GM12878 (cell line): ENCODE data around the gene TTC33. TPM values are rescaled to one million over a fixed set of nuclear protein-coding genes. Genes with fewer than 3 reads are reported as not detected.

ENCODE experiments used
- ATAC-seq: fragments of 200-7000 bp; cut with Tn5 transposase; 3 replicates; pipeline ENCODE4 v1.9.1; 2020; ENCODE audit warnings: mild to moderate bottlenecking, moderate library complexity
- BruUV-seq: library from RNA; stranded (reverse); fragments of 400-500 nt; replicated peaks from 2 replicates; lab custom pipeline; 2021; lab: Mats Ljungman, UMichigan
- CTCF ChIA-PET: fragments of 300-600 bp; sonication (Branson Sonifier 250); formaldehyde crosslinking; extraction: SDS; loops from one replicate; lab custom pipeline; 2021; ENCODE audit warnings: inconsistent platforms; lab: Yijun Ruan, JAX
- POLR2A ChIA-PET: fragments of 350-600 bp; formaldehyde crosslinking; extraction: SDS; loops from one replicate; lab custom pipeline; 2021; ENCODE audit warnings: inconsistent platforms; lab: Charles Lee
- RAD21 ChIA-PET: fragments of 300-600 bp; sonication (Branson Sonifier 250); formaldehyde crosslinking; loops from one replicate; lab custom pipeline; 2023; ENCODE audit warnings: antibody characterized with exemption; ENCODE audit not compliant: unreplicated experiment; lab: Charles Lee
- SMC1A ChIA-PET: fragments of 300-600 bp; sonication (Branson Sonifier 250); formaldehyde crosslinking; loops from one replicate; lab custom pipeline; 2023; ENCODE audit not compliant: unreplicated experiment, uncharacterized antibody; lab: Charles Lee
- DNase-seq: peaks from one replicate; pipeline ENCODE4 v3.0.0-alpha.2; 2011; ENCODE audit warnings: low read depth, low spot score
- FAIRE-seq: peaks from 3 replicates; lab custom pipeline; 2011; peaks lifted over from hg19 to GRCh38; lab: Jason Lieb, UNC
- H2AFZ ChIP-seq: 2 replicates; pipeline ENCODE4 v1.6.0; 2011; ENCODE audit warnings: low read depth, low read length, control low read depth; ENCODE audit not compliant: control insufficient read depth
- H3K27ac ChIP-seq: 2 replicates; pipeline ENCODE4 v1.5.1; 2011; ENCODE audit warnings: control low read depth; ENCODE audit not compliant: control insufficient read depth, insufficient read depth
- H3K27me3 ChIP-seq, 2 experiments: replicated peaks in 1 of 2; 2 replicates each; pipeline versions ENCODE4 v1.6.0 to v1.6.1; 2011; ENCODE audit warnings: low read length in 1 of 2; ENCODE audit not compliant: control insufficient read depth in 2 of 2, insufficient read depth in 2 of 2
- H3K36me3 ChIP-seq, 2 experiments: 2 replicates each; pipeline ENCODE4 v1.5.1; 2011; ENCODE audit warnings: low read length in 1 of 2; ENCODE audit not compliant: control insufficient read depth in 2 of 2, insufficient read depth in 2 of 2
- H3K4me1 ChIP-seq: 2 replicates; pipeline ENCODE4 v1.6.1; 2011; ENCODE audit warnings: mild to moderate bottlenecking, low read length, moderate library complexity, mixed read lengths; ENCODE audit not compliant: control insufficient read depth, insufficient read depth
- H3K4me2 ChIP-seq: 2 replicates; pipeline ENCODE4 v1.6.0; 2011; ENCODE audit warnings: control low read depth; ENCODE audit not compliant: control insufficient read depth, insufficient read depth
- H3K4me3 ChIP-seq: fragments of 200-600 bp; sonication (generic); 2 replicates; pipeline ENCODE4 v1.5.1; 2016
- H3K79me2 ChIP-seq: 2 replicates; pipeline ENCODE4 v1.6.0; 2011; ENCODE audit warnings: low read length; ENCODE audit not compliant: control insufficient read depth, insufficient read depth
- H3K9ac ChIP-seq: 2 replicates; pipeline ENCODE4 v1.8.0; 2011; ENCODE audit warnings: low read length, control low read depth, mixed read lengths; ENCODE audit not compliant: control insufficient read depth, insufficient read depth
- H3K9me3 ChIP-seq: replicated peaks from 3 replicates; pipeline ENCODE4 v1.5.1; 2011; ENCODE audit warnings: mild to moderate bottlenecking, low read length; ENCODE audit not compliant: control insufficient read depth, insufficient read depth
- H4K20me1 ChIP-seq: 2 replicates; pipeline ENCODE4 v1.6.0; 2011; ENCODE audit not compliant: control insufficient read depth, insufficient read depth
- CHD2 ChIP-seq: IDR thresholded peaks from 2 replicates; pipeline ENCODE4 v1.6.1; 2011; ENCODE audit warnings: low read depth, low read length, improper control_type of control experiment, borderline replicate concordance
- MYB ChIP-seq: fragments of 150-350 bp; IDR thresholded peaks from 2 replicates; pipeline ENCODE4 v1.6.1; 2014; ENCODE audit warnings: mild to moderate bottlenecking, low read depth, low read length, borderline replicate concordance
- NR2F1 ChIP-seq: fragments of 450-650 bp; conservative IDR thresholded peaks from 2 replicates; pipeline ENCODE4 v1.6.1; 2017; ENCODE audit warnings: mild to moderate bottlenecking
- NRF1 ChIP-seq: conservative IDR thresholded peaks from 2 replicates; pipeline ENCODE4 v1.6.1; 2011; ENCODE audit warnings: mild to moderate bottlenecking, low read depth, low read length, improper control_type of control experiment
- RAD21 ChIP-seq: IDR thresholded peaks from 2 replicates; pipeline ENCODE4 v1.6.1; 2011; ENCODE audit warnings: mild to moderate bottlenecking, low read depth, low read length, moderate library complexity; ENCODE audit not compliant: insufficient read depth
- WGBS: methylation state at CpG from one replicate; pipeline ENCODE4 v1.1.6; 2016; ENCODE audit warnings: low lambda C conversion rate; ENCODE audit not compliant: insufficient replicate concordance, insufficient coverage; ENCODE audit errors: missing lambda C conversion rate; 5-methylcytosine and 5-hydroxymethylcytosine counted together
- in situ Hi-C: fragments of 300-500 bp; cut with MboI; formaldehyde crosslinking; loops from 9 replicates; pipeline ENCODE4 v1.14.3; 2018; ENCODE audit warnings: mixed read lengths
- intact Hi-C: fragments of 100-400 bp; cut with micrococcal nuclease; formaldehyde crosslinking; loops from one replicate; pipeline ENCODE4 v1.14.2; 2022; ENCODE audit not compliant: unreplicated experiment
- polyA plus RNA-seq, 11 experiments: library from polyadenylated mRNA; depleted of rRNA in 4 of 11; unstranded in 6 of 11; stranded (reverse) in 5 of 11; fragments of >200 nt; fragmentation: Nextera tagmentation in 4 of 11; fragmentation: Illumina TruSeq in 1 of 11; extraction: Ambion mirVana in 4 of 11; extraction: Trizol in 1 of 11; gene quantifications; 1 replicate in 1 of 11; 2 replicates in 10 of 11; pipeline versions ENCODE4 v1.2.1 to v1.2.3, GENCODE V29; 2011 to 2016; ENCODE audit warnings: inconsistent platforms in 2 of 11, missing spikeins in 2 of 11, low read depth in 1 of 11
- total RNA-seq, 4 experiments: library from RNA; depleted of rRNA in 3 of 4; stranded (reverse); fragments of >200 nt in 3 of 4; fragmentation: Illumina TruSeq in 1 of 4; extraction: Trizol in 1 of 4; gene quantifications; 2 replicates each; pipeline versions ENCODE4 v1.2.1 to v1.2.3, GENCODE V29; 2013 to 2021
- TF ChIP-seq, protein P1 (sequence below): fragments of 450-650 bp; formaldehyde crosslinking; IDR thresholded peaks from 2 replicates; pipeline ENCODE4 v1.4.0; 2022; ENCODE audit warnings: mild to moderate bottlenecking, moderate library complexity
- TF ChIP-seq, protein P2 (sequence below): IDR thresholded peaks from 2 replicates; pipeline ENCODE4 v1.6.1; 2011; ENCODE audit warnings: borderline replicate concordance, low read depth, mild to moderate bottlenecking, moderate library complexity, low read length; ENCODE audit not compliant: insufficient read depth, poor library complexity, severe bottlenecking

Gene TTC33
- total and polyA plus RNA-seq, 10 of the 15 experiments (the other 5 are each of a cell fraction or from before 2014, with no cell fraction given): 7.9 to 22.3 (median 14.6) TPM

DNA sequence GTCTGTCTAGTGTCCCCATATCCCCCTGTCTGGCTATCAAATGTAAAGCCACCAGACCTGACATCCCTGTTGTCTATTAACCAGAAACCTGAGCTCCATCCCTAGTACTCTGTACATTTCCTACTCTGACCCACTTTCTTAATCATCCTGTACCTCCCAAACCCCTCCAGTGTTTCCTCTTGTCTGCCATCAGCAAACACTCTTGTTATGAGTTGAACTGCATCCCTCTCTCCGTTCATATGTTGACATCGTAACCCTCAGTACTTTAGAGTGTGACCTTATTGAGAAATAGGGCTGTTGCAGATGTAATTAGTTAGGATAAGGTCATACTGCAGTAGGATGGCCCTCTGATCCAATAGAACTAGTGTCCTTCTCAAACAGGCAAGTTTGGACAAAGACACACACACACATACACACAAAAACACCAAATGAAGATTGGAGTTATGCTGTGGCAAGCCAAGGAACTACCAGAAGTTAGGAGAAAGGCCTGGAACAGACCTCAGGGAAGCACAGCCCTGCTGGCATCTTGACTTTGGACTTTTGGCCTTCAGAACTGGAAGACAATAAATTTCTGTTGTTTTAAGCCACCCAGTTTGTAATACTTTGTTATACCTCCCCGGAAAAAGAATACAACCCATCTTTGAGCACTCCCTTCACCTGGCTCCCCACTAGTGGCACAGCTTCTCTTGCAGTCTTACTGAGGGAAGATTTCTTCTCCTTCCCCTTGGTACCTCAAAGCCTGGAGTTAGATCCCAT, 256.1 kb downstream of the TTC33 start (continued):
- TF ChIP-seq NRF1: no peak
- no peak for TF ChIP-seq RAD21
- no peak for TF ChIP-seq MYB
- TF ChIP-seq, all 136 proteins: peak for 0

DNA sequence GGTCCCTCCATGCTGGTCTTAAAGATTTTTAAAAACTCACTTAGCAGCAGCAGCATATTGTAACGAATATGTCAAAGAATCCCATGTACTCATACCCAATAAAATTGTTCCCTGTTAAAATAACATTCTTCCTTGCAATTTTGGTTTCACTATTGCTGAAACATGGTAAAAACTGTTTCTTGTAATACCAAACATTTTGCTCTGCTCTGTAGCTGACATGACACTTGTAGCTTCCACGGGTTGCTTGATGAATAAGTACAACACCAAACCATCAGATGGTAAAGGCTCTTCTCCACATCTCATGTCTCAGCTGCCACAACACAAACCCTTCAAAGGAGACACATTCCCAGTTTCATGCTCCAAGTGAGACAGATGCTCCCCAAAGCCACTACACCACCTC, 256.8 kb downstream of the TTC33 start:
- no peak for FAIRE-seq
- 0% methylated on average over 2 of the region's 2 CpGs for WGBS

More for the DNA sequence above, 256.8 kb downstream of the TTC33 start:
- Histone ChIP-seq H3K9me3 (no peaks in the 10 kb centered on the region), H4K20me1 (no peaks in the 10 kb centered on the region), H3K4me1 (no peaks in the 10 kb centered on the region), H2AFZ (no peak overlapping the region), H3K36me3 (no peaks in the 10 kb centered on the region), H3K79me2 (no peaks in the 10 kb centered on the region), H3K4me3 (no peak overlapping the region), H3K4me2 (no peak overlapping the region), H3K27ac (no peak overlapping the region), H3K9ac (no peak overlapping the region), H3K27me3 (no peaks in the 10 kb centered on the region)
- intact Hi-C loops (no loop called here), in situ Hi-C loops (no loop called here)
- SMC1A ChIA-PET: no interaction called here
- RAD21 ChIA-PET: no interaction called here
- ATAC-seq (no peak), DNase-seq (no peak)
- POLR2A ChIA-PET: no interaction called here
- BruUV-seq: no TSS peak
- no peak for TF ChIP-seq NRF1
- TF ChIP-seq NR2F1: no peak
- TF ChIP-seq, protein P1, sequence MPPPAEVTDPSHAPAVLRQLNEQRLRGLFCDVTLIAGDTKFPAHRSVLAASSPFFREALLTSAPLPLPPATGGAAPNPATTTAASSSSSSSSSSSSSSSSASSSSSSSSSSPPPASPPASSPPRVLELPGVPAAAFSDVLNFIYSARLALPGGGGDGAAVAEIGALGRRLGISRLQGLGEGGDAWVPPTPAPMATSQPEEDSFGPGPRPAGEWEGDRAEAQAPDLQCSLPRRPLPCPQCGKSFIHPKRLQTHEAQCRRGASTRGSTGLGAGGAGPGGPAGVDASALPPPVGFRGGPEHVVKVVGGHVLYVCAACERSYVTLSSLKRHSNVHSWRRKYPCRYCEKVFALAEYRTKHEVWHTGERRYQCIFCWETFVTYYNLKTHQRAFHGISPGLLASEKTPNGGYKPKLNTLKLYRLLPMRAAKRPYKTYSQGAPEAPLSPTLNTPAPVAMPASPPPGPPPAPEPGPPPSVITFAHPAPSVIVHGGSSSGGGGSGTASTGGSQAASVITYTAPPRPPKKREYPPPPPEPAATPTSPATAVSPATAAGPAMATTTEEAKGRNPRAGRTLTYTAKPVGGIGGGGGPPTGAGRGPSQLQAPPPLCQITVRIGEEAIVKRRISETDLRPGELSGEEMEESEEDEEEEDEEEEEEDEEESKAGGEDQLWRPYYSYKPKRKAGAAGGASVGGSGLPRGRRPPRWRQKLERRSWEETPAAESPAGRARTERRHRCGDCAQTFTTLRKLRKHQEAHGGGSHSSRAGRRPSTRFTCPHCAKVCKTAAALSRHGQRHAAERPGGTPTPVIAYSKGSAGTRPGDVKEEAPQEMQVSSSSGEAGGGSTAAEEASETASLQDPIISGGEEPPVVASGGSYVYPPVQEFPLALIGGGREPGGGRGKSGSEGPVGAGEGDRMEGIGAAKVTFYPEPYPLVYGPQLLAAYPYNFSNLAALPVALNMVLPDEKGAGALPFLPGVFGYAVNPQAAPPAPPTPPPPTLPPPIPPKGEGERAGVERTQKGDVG (CRISPR knock-in tag): no peak
- no peak for TF ChIP-seq CHD2
- TF ChIP-seq, protein P2, sequence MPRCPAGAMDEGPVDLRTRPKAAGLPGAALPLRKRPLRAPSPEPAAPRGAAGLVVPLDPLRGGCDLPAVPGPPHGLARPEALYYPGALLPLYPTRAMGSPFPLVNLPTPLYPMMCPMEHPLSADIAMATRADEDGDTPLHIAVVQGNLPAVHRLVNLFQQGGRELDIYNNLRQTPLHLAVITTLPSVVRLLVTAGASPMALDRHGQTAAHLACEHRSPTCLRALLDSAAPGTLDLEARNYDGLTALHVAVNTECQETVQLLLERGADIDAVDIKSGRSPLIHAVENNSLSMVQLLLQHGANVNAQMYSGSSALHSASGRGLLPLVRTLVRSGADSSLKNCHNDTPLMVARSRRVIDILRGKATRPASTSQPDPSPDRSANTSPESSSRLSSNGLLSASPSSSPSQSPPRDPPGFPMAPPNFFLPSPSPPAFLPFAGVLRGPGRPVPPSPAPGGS: no peak
- CTCF ChIA-PET: no interaction called here
